ENCODE results near the gene DAP3. TPM values are rescaled to one million over a fixed set of nuclear protein-coding genes. Genes with fewer than 3 reads are reported as not detected.
A peak's percentile ranks its signal among the peaks of the same experiment; 100 is the strongest.

DAP3 gene
- total and polyA plus RNA-seq, 9 of the 15 experiments (the other 6 are each of a cell fraction or from before 2014, with no cell fraction given) = 155 to 484 (median 298) TPM

DNA sequence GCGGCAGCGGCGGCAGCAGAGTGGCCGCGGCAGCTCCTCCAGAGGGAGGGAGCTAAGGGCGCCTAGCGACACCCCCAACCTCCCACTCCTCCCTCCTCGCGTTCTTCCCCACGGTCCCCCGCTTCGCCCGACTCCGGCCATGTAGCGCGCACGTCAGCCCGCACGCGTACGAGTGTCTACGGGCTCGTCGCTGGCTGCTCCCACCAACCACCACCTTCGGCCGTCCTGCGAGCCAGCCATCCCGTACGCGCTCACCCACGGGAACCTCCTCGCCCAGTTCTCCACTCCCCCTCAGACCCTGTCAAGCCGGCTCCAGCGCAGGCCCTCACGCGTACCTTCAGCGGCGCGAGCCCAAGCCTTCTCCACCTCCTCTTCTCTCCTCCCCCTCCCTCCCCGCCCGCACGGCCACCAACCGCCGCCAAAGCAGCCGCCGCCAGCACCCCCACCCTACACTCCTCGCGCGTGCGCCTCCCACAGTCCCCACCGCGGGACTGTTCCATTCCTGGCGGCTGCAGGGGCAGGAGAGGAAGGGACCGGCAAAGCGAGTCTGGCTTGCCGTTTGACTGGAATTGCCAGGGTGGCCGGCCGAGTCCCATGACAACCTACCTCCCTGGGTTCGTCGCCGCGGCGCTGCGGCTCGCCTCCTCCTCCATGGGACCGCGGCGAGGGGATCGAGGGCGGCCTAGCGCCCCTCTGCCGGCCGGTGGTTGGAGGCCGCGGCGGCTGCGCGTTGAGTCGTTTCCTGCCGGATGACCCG is 389 bp upstream of the DAP3 start, which contains the start of gene YY1AP1 (continued):
- TF ChIP-seq FOXJ3 (CRISPR knock-in tag; IDR thresholded peaks at IDR 0.05) (no peak), PCBP2 (IDR thresholded peaks at IDR 0.05; ENCODE audit: low read depth, low read length, poor library complexity, severe bottlenecking) (no peak), ZNF75A (CRISPR knock-in tag; IDR thresholded peaks at IDR 0.05) (no peak), NEUROD1 (IDR thresholded peaks at IDR 0.05; ENCODE audit: borderline replicate concordance, low read depth, low read length, partially characterized antibody) (peak; percentile 85), TCFL5 (CRISPR knock-in tag; conservative IDR thresholded peaks at IDR 0.05) (no peak)

- in situ Hi-C loops (cut with MboI) = no loop called here
- Histone ChIP-seq H3K4me1 (replicated peaks in 1 of 2; ENCODE audit: control insufficient read depth in 2 of 2, insufficient read depth in 2 of 2, low read length in 2 of 2) (peaks cover 9 to 20% of the 10 kb centered on the region in 2 experiments; a peak in 4 of 5 replicates), H3K9me3 (replicated peaks; ENCODE audit: control insufficient read depth, insufficient read depth, low read depth, low read length) (peaks cover 24% of the 10 kb centered on the region), H2AFZ (ENCODE audit: low read depth, low read length) (no peak overlapping the region), H3K27ac (ENCODE audit: extremely low read depth, low read depth, low read length) (peak overlapping the region; percentile 59), H3K27me3 (ENCODE audit: control insufficient read depth in 2 of 2, insufficient read depth in 2 of 2, low read length in 2 of 2) (no peaks in the 10 kb centered on the region), H3K4me3 (no peak overlapping the region), H3K4me2 (ENCODE audit: insufficient read depth, low read length) (peak overlapping the region; percentile 39), H3K36me3 (ENCODE audit: control insufficient read depth, insufficient read depth, low read length) (peaks cover 64% of the 10 kb centered on the region), H3K9ac (ENCODE audit: insufficient read depth in 1 of 2, low read depth in 2 of 2, low read length in 2 of 2) (no peak overlapping the region), H3K79me2 (ENCODE audit: control insufficient read depth, insufficient read depth, low read length) (peaks cover 96% of the 10 kb centered on the region), H3K9me1 (ENCODE audit: control insufficient read depth, insufficient read depth, low read length) (no peaks in the 10 kb centered on the region), H4K20me1 (replicated peaks; ENCODE audit: control insufficient read depth, insufficient read depth, low read length) (no peaks in the 10 kb centered on the region)
- WGBS (ENCODE audit: insufficient coverage, low coverage, missing lambda C conversion rate) = 31% methylated on average over 8 of the region's 8 CpGs
- peak; percentile 7 for ATAC-seq
- FAIRE-seq = peak; percentile 83
- peak in 2 of 4 experiments; percentile 46 to 88 for DNase-seq (ENCODE audit: extremely low read depth in 1 of 4, low spot score in 3 of 4)
- CTCF ChIA-PET (ENCODE audit: low intra/inter-chr PET ratio) = no interaction called here
- intact Hi-C loops (cut with micrococcal nuclease) = no loop called here
- POLR2A ChIA-PET = no interaction called here
- no TSS peak for BruUV-seq (replicated peaks)
- TF ChIP-seq ATF3 (IDR thresholded peaks at IDR 0.05) (peak; percentile 20; the same call in 1 of the 2 replicates), ATF3 (CRISPR knock-in tag; conservative IDR thresholded peaks at IDR 0.05) (no peak), NCOA4 (IDR thresholded peaks at IDR 0.05; ENCODE audit: partially characterized antibody) (no peak), PCBP1 (IDR thresholded peaks at IDR 0.05; ENCODE audit: low read depth, low read length, poor library complexity, severe bottlenecking) (no peak), ZBTB2 (IDR thresholded peaks at IDR 0.05) (0 out of 2 replicates have a peak, but pooled peaks have one; percentile 38), ETS2 (tag; IDR thresholded peaks at IDR 0.05; ENCODE audit: borderline replicate concordance, poor library complexity, severe bottlenecking) (no peak), GABPB2 (CRISPR knock-in tag; conservative IDR thresholded peaks at IDR 0.05) (no peak), IRF2 (CRISPR knock-in tag; IDR thresholded peaks at IDR 0.05) (no peak), RBM17 (IDR thresholded peaks at IDR 0.05; ENCODE audit: borderline replicate concordance, low read depth, low read length) (no peak)
- TF ChIP-seq, protein P1, sequence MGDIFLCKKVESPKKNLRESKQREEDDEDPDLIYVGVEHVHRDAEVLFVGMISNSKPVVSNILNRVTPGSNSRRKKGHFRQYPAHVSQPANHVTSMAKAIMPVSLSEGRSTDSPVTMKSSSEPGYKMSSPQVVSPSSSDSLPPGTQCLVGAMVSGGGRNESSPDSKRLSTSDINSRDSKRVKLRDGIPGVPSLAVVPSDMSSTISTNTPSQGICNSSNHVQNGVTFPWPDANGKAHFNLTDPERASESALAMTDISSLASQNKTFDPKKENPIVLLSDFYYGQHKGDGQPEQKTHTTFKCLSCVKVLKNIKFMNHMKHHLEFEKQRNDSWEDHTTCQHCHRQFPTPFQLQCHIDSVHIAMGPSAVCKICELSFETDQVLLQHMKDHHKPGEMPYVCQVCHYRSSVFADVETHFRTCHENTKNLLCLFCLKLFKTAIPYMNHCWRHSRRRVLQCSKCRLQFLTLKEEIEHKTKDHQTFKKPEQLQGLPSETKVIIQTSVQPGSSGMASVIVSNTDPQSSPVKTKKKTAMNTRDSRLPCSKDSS (IDR thresholded peaks at IDR 0.05; ENCODE audit: low read depth, partially characterized antibody) = peak; percentile 77
Measured at GRCh38 chr1:155691992-155692528, 3.2 kb downstream of the DAP3 start.
